ENCODE data around the gene PYGB. TPM values are rescaled to one million over a fixed set of nuclear protein-coding genes. Genes with fewer than 3 reads are reported as not detected.

Gene PYGB
- total RNA-seq, 2 experiments from 2014 or later = 23.4 to 24.0 TPM

- Mint-ChIP-seq H3K36me3 (peaks cover 2% of the 10 kb centered on the region), H3K4me1 (ENCODE audit: low read depth) (no peaks in the 10 kb centered on the region), H3K27me3 (no peaks in the 10 kb centered on the region), H3K4me3 (no peak overlapping the region), H3K27ac (no peak overlapping the region), H3K9me3 (no peaks in the 10 kb centered on the region)
- CTCF ChIA-PET = interaction anchor here (0.7 to 4.1 kb wide), 6 partner anchors 23 to 302 kb away, joined by 3 to 44 read pairs (median 5); partner anchors contain the start of genes GINS1 and PYGB
- peak; percentile 48 for DNase-seq
- POLR2A ChIA-PET = no interaction called here
- intact Hi-C loops (cut with micrococcal nuclease) = no loop called here
Measured at GRCh38 chr20:25296094-25297093, 48.5 kb downstream of the PYGB start.

- H3K27me3 Mint-ChIP-seq = no peaks in the 10 kb centered on the region
- intact Hi-C loops (cut with micrococcal nuclease) = no loop called here
- H3K9me3 Mint-ChIP-seq = no peaks in the 10 kb centered on the region
- POLR2A ChIA-PET = no interaction called here
- no peak for DNase-seq
- H3K4me3 Mint-ChIP-seq = no peak overlapping the region
- CTCF ChIA-PET = interaction anchor here (1.5 to 4.1 kb wide), 3 partner anchors 49 to 303 kb away, joined by 3 to 44 read pairs (median 7); partner anchors contain the start of gene PYGB
- no peaks in the 10 kb centered on the region for H3K4me1 Mint-ChIP-seq (ENCODE audit: low read depth)
- H3K27ac Mint-ChIP-seq = no peak overlapping the region
- peaks cover 2% of the 10 kb centered on the region for H3K36me3 Mint-ChIP-seq
Measured at GRCh38 chr20:25297141-25297905, 49.4 kb downstream of the PYGB start.

- H3K9me3 Mint-ChIP-seq = no peaks in the 10 kb centered on the region
- ChIA-PET POLR2A (no interaction called here), CTCF (interaction anchor here (1.2 to 3.7 kb wide), 4 partner anchors 10 to 98 kb away, joined by 3 to 23 read pairs (median 4); partner anchors contain the start of gene PYGB)
- H3K27me3 Mint-ChIP-seq = no peaks in the 10 kb centered on the region
- intact Hi-C loops (cut with micrococcal nuclease) = no loop called here
- H3K4me1 Mint-ChIP-seq (ENCODE audit: low read depth) = no peaks in the 10 kb centered on the region
- H3K4me3 Mint-ChIP-seq = no peak overlapping the region
- no peak overlapping the region for H3K27ac Mint-ChIP-seq
- peaks cover 2% of the 10 kb centered on the region for H3K36me3 Mint-ChIP-seq
- no peak for DNase-seq
Measured at GRCh38 chr20:25299806-25300205, 51.9 kb downstream of the PYGB start.

GRCh38 chr20:25300496-25301170 lies 52.7 kb downstream of the PYGB start:
- CTCF ChIA-PET = interaction anchor here (3.7 kb wide), 1 partner anchor 98 kb away, joined by 23 read pairs; no protein-coding TSS in a partner anchor
- DNase-seq = no peak
- H3K9me3 Mint-ChIP-seq = no peaks in the 10 kb centered on the region
- no peak overlapping the region for H3K27ac Mint-ChIP-seq
- no peaks in the 10 kb centered on the region for H3K27me3 Mint-ChIP-seq
- no peaks in the 10 kb centered on the region for H3K4me1 Mint-ChIP-seq (ENCODE audit: low read depth)
- POLR2A ChIA-PET = no interaction called here
- no peak overlapping the region for H3K4me3 Mint-ChIP-seq
- intact Hi-C loops (cut with micrococcal nuclease) = no loop called here
- H3K36me3 Mint-ChIP-seq = peaks cover 2% of the 10 kb centered on the region

GRCh38 chr20:25301357-25301920 lies 53.6 kb downstream of the PYGB start:
- peaks cover 2% of the 10 kb centered on the region for H3K36me3 Mint-ChIP-seq
- CTCF ChIA-PET = interaction anchor here (3.7 kb wide), 1 partner anchor 97 kb away, joined by 23 read pairs; no protein-coding TSS in a partner anchor
- POLR2A ChIA-PET = no interaction called here
- H3K9me3 Mint-ChIP-seq = no peaks in the 10 kb centered on the region
- no peak overlapping the region for H3K4me3 Mint-ChIP-seq
- H3K27me3 Mint-ChIP-seq = no peaks in the 10 kb centered on the region
- intact Hi-C loops (cut with micrococcal nuclease) = no loop called here
- H3K4me1 Mint-ChIP-seq (ENCODE audit: low read depth) = no peaks in the 10 kb centered on the region
- H3K27ac Mint-ChIP-seq = no peak overlapping the region
- no peak for DNase-seq

GRCh38 chr20:25302596-25302995 lies 54.7 kb downstream of the PYGB start:
- Mint-ChIP-seq H3K4me3 (no peak overlapping the region), H3K4me1 (ENCODE audit: low read depth) (no peaks in the 10 kb centered on the region), H3K36me3 (peaks cover 2% of the 10 kb centered on the region), H3K27me3 (no peaks in the 10 kb centered on the region), H3K27ac (no peak overlapping the region), H3K9me3 (no peaks in the 10 kb centered on the region)
- ChIA-PET POLR2A (no interaction called here), CTCF (no interaction called here)
- no peak for DNase-seq
- intact Hi-C loops (cut with micrococcal nuclease) = no loop called here

GRCh38 chr20:25303292-25304024 lies 55.6 kb downstream of the PYGB start:
- Mint-ChIP-seq H3K27me3 (no peaks in the 10 kb centered on the region), H3K4me3 (no peak overlapping the region), H3K36me3 (peaks cover 1% of the 10 kb centered on the region), H3K9me3 (no peaks in the 10 kb centered on the region), H3K4me1 (ENCODE audit: low read depth) (no peaks in the 10 kb centered on the region), H3K27ac (no peak overlapping the region)
- no peak for DNase-seq
- CTCF ChIA-PET = no interaction called here
- POLR2A ChIA-PET = no interaction called here
- intact Hi-C loops (cut with micrococcal nuclease) = no loop called here

GRCh38 chr20:25304025-25304549 lies 56.2 kb downstream of the PYGB start:
- Mint-ChIP-seq H3K36me3 (no peaks in the 10 kb centered on the region), H3K4me1 (ENCODE audit: low read depth) (peaks cover under 1% of the 10 kb centered on the region), H3K4me3 (no peak overlapping the region), H3K9me3 (no peaks in the 10 kb centered on the region), H3K27me3 (no peaks in the 10 kb centered on the region), H3K27ac (no peak overlapping the region)
- intact Hi-C loops (cut with micrococcal nuclease) = no loop called here
- POLR2A ChIA-PET = no interaction called here
- CTCF ChIA-PET = no interaction called here
- DNase-seq = no peak

- H3K4me1 Mint-ChIP-seq (ENCODE audit: low read depth) = peaks cover 28% of the 10 kb centered on the region
- ChIA-PET POLR2A (no interaction called here), CTCF (interaction anchor here (1.0 kb wide), 1 partner anchor 92 kb away, joined by 6 read pairs; no protein-coding TSS in a partner anchor)
- intact Hi-C loops (cut with micrococcal nuclease) = no loop called here
- H3K27ac Mint-ChIP-seq = no peak overlapping the region
- H3K9me3 Mint-ChIP-seq = no peaks in the 10 kb centered on the region
- H3K36me3 Mint-ChIP-seq = no peaks in the 10 kb centered on the region
- no peak for DNase-seq
- H3K4me3 Mint-ChIP-seq = no peak overlapping the region
- no peaks in the 10 kb centered on the region for H3K27me3 Mint-ChIP-seq
Measured at GRCh38 chr20:25306991-25307903, 59.4 kb downstream of the PYGB start.

- Mint-ChIP-seq H3K27me3 (no peaks in the 10 kb centered on the region), H3K36me3 (no peaks in the 10 kb centered on the region), H3K4me3 (no peak overlapping the region), H3K4me1 (ENCODE audit: low read depth) (peaks cover 29% of the 10 kb centered on the region), H3K9me3 (no peaks in the 10 kb centered on the region), H3K27ac (no peak overlapping the region)
- DNase-seq = no peak
- POLR2A ChIA-PET = interaction anchor here (0.8 kb wide), 1 partner anchor 84 kb away, joined by 3 read pairs; no protein-coding TSS in a partner anchor
- intact Hi-C loops (cut with micrococcal nuclease) = no loop called here
- CTCF ChIA-PET = interaction anchor here (1.0 kb wide), 2 partner anchors 91 to 315 kb away, joined by 3 to 6 read pairs; no protein-coding TSS in a partner anchor
Measured at GRCh38 chr20:25308083-25308491, 60.2 kb downstream of the PYGB start.
